ENCODE results near the gene RAN. TPM values are rescaled to one million over a fixed set of nuclear protein-coding genes. Genes with fewer than 3 reads are reported as not detected.

The RAN gene
- total and polyA plus RNA-seq, 9 of the 15 experiments (the other 6 are each of a cell fraction or from before 2014, with no cell fraction given): 1,687 to 3,820 (median 2,300) TPM

- TF ChIP-seq RAD21 (CRISPR knock-in tag; conservative IDR thresholded peaks at IDR 0.05 in 1 of 2, IDR thresholded peaks at IDR 0.05 in 1 of 2): peak; percentile 45 to 69
- peak; percentile 98 for TF ChIP-seq L3MBTL2 (IDR thresholded peaks at IDR 0.05)
- TF ChIP-seq BCOR (IDR thresholded peaks at IDR 0.05): peak; percentile 73
- peak; percentile 78 to 82 for TF ChIP-seq NRF1 (conservative IDR thresholded peaks at IDR 0.05 in 1 of 2, IDR thresholded peaks at IDR 0.05 in 1 of 2)
- peak; percentile 40 for TF ChIP-seq MXD1 (CRISPR knock-in tag; IDR thresholded peaks at IDR 0.05; ENCODE audit: borderline replicate concordance, poor library complexity, severe bottlenecking)
- TF ChIP-seq MTA1 (IDR thresholded peaks at IDR 0.05; ENCODE audit: borderline replicate concordance): 0 out of 2 replicates have a peak, but pooled peaks have one; percentile 57
- peak; percentile 52; the same call in 1 of the 2 replicates for TF ChIP-seq NCOA1 (IDR thresholded peaks at IDR 0.05; ENCODE audit: low read depth)
- TF ChIP-seq ELF1 (tag; IDR thresholded peaks at IDR 0.05): peak; percentile 51; the same call in 1 of the 2 replicates
- TF ChIP-seq ZNF316 (IDR thresholded peaks at IDR 0.05): peak; percentile 54
- TF ChIP-seq MYC (IDR thresholded peaks at IDR 0.05; ENCODE audit: low read depth, low read length): peak; percentile 94
- no peak for TF ChIP-seq MYC (CRISPR knock-in tag; IDR thresholded peaks at IDR 0.05; ENCODE audit: borderline replicate concordance, low read depth)
- TF ChIP-seq RAD51 (IDR thresholded peaks at IDR 0.05; ENCODE audit: borderline replicate concordance, low read depth): peak; percentile 42; the same call in 1 of the 2 replicates
- peak; percentile 68 for TF ChIP-seq CREB3L1 (IDR thresholded peaks at IDR 0.05; ENCODE audit: borderline replicate concordance, low read depth)
- no peak for TF ChIP-seq ZNF586 (CRISPR knock-in tag; conservative IDR thresholded peaks at IDR 0.05)
- TF ChIP-seq SMC3 (conservative IDR thresholded peaks at IDR 0.05; ENCODE audit: insufficient read depth, low read depth, low read length): 0 out of 2 replicates have a peak, but pooled peaks have one; percentile 25
- no peak for TF ChIP-seq ZBTB49 (CRISPR knock-in tag; IDR thresholded peaks at IDR 0.05; ENCODE audit: borderline replicate concordance)
- TF ChIP-seq ZNF75A (CRISPR knock-in tag; IDR thresholded peaks at IDR 0.05): no peak
Measured at GRCh38 chr12:130838951-130839769, 32.7 kb upstream of the RAN start, which contains the start of gene STX2 (continued).

Data from K562 (cell line).